HepG2 (cell line): ENCODE data around the gene TRIM27. TPM values are rescaled to one million over a fixed set of nuclear protein-coding genes. Genes with fewer than 3 reads are reported as not detected.
A peak's percentile ranks its signal among the peaks of the same experiment; 100 is the strongest.

Experiments
- CBFB ChIP-seq: sonication (generic); formaldehyde crosslinking; IDR thresholded peaks from 2 replicates; pipeline ENCODE4 v1.4.0; 2020; ENCODE audit warnings: missing genetic modification reagents
- GMEB2 ChIP-seq: IDR thresholded peaks from 2 replicates; pipeline ENCODE4 v1.6.1; 2016; ENCODE audit warnings: missing biosample characterization, missing genetic modification reagents, low read depth
- NFRKB ChIP-seq: fragments of 450-650 bp; IDR thresholded peaks from 2 replicates; pipeline ENCODE4 v1.6.1; 2017
- ONECUT2 ChIP-seq: sonication (generic); formaldehyde crosslinking; IDR thresholded peaks from 2 replicates; pipeline ENCODE4 v1.4.0; 2020; ENCODE audit warnings: missing genetic modification reagents
- RAD21 ChIP-seq: fragments of 450-650 bp; formaldehyde crosslinking; IDR thresholded peaks from 2 replicates; pipeline ENCODE4 v1.5.0; 2020; ENCODE audit warnings: mild to moderate bottlenecking
- RERE ChIP-seq: IDR thresholded peaks from 2 replicates; pipeline ENCODE4 v1.6.1; 2016; ENCODE audit warnings: low read depth, missing genetic modification reagents, missing compliant biosample characterization
- SAFB2 ChIP-seq: sonication (generic); formaldehyde crosslinking; IDR thresholded peaks from 2 replicates; pipeline ENCODE4 v1.5.1; 2020; ENCODE audit warnings: missing genetic modification reagents, low read depth, mild to moderate bottlenecking, borderline replicate concordance
- SUZ12 ChIP-seq: fragments of 150-350 bp; IDR thresholded peaks from 2 replicates; pipeline ENCODE4 v1.6.1; 2014; ENCODE audit warnings: low read depth, low read length
- U2AF1 ChIP-seq: fragments of 200-400 bp; formaldehyde crosslinking; optimal IDR thresholded peaks from 2 replicates; pipeline ENCODE3; 2017; ENCODE audit warnings: mild to moderate bottlenecking, low read depth, low read length
- ZBTB40 ChIP-seq, 2 experiments: fragments of 450-650 bp in 1 of 2; sonication (generic) in 1 of 2; formaldehyde crosslinking in 1 of 2; IDR thresholded peaks; 2 replicates each; pipeline versions ENCODE4 v1.6.1 to v1.8.0; 2016 to 2022; ENCODE audit warnings: antibody characterized with exemption in 1 of 2, mild to moderate bottlenecking in 1 of 2, missing genetic modification reagents in 1 of 2
- ZNF891 ChIP-seq: sonication (generic); formaldehyde crosslinking; IDR thresholded peaks from 2 replicates; pipeline ENCODE4 v1.5.0; 2020; ENCODE audit warnings: mild to moderate bottlenecking, missing genetic modification reagents
- ZSCAN25 ChIP-seq: sonication (generic); formaldehyde crosslinking; IDR thresholded peaks from 2 replicates; pipeline ENCODE4 v1.8.0; 2022; ENCODE audit warnings: mild to moderate bottlenecking, missing genetic modification reagents
- ZSCAN30 ChIP-seq: sonication (generic); formaldehyde crosslinking; IDR thresholded peaks from 2 replicates; pipeline ENCODE4 v1.5.0; 2020; ENCODE audit warnings: mild to moderate bottlenecking, missing genetic modification reagents
- polyA plus RNA-seq, 8 experiments: library from polyadenylated mRNA; depleted of rRNA in 3 of 8; stranded (reverse) in 7 of 8; unstranded in 1 of 8; fragments of >200 nt; fragmentation: Illumina TruSeq in 4 of 8; extraction: Trizol in 4 of 8; gene quantifications; 2 replicates each; pipeline versions ENCODE4 v1.2.1 to v1.2.3, GENCODE V29; 2011 to 2016; ENCODE audit warnings: low read depth in 4 of 8, missing spikeins in 1 of 8, mixed read lengths in 1 of 8; ENCODE audit not compliant: insufficient read depth in 1 of 8
- total RNA-seq, 5 experiments: library from RNA; depleted of rRNA; stranded (reverse); fragments of >200 nt; fragmentation: Illumina TruSeq; extraction: Trizol; gene quantifications; 2 replicates each; pipeline ENCODE4 v1.2.3, GENCODE V29; 2016; ENCODE audit warnings: low read depth in 1 of 5

TRIM27 gene
- total and polyA plus RNA-seq, 2 of the 13 experiments (the other 11 are each of a cell fraction or from before 2014, with no cell fraction given): 88.6 to 112 TPM

GRCh38 chr6:28943557-28944411 is 20.0 kb upstream of the TRIM27 start (continued):
- TF ChIP-seq ZBTB40 (IDR thresholded peaks at IDR 0.05) (no peak), ZBTB40 (CRISPR knock-in tag; IDR thresholded peaks at IDR 0.05) (no peak; the same call in 1 of the 2 replicates), SAFB2 (CRISPR knock-in tag) (peak; percentile 82; the same call in 1 of the 2 replicates), GMEB2 (no peak), RERE (CRISPR knock-in tag) (no peak), NFRKB (no peak), U2AF1 (no peak), SUZ12 (no peak), CBFB (CRISPR knock-in tag) (no peak), RAD21 (CRISPR knock-in tag) (0 out of 2 replicates have a peak, but pooled peaks have one; percentile 9), ONECUT2 (no peak), ZSCAN30 (CRISPR knock-in tag) (no peak), ZSCAN25 (CRISPR knock-in tag) (no peak; the same call in 1 of the 2 replicates), ZNF891 (CRISPR knock-in tag) (peak; percentile 83)
